Stimulated activated naive CD8-positive, alpha-beta T cell treated with anti-CD3 and anti-CD28 coated beads, Interleukin-15, amount 100 ng/mL, for 72 hours (primary cell): ENCODE results near the gene MET.

Source experiments
- ATAC-seq: fragments of 150-1000 bp; cut with Tn5 transposase; 2 replicates; pipeline ENCODE4 v1.10.0; 2021; ENCODE audit warnings: mild to moderate bottlenecking, moderate library complexity
- DNase-seq, 2 donors: peaks; one replicate each; pipeline ENCODE4 v3.0.0; 2021 to 2022
- H3K27ac Mint-ChIP-seq, 2 donors: one replicate each; pipeline ENCODE4 v1.8.0; 2022; ENCODE audit warnings: mild to moderate bottlenecking in 2 of 2, mixed read lengths in 2 of 2, moderate library complexity in 2 of 2
- H3K27me3 Mint-ChIP-seq: one replicate; pipeline ENCODE4 v1.8.0; 2022; ENCODE audit warnings: mixed read lengths
- H3K4me1 Mint-ChIP-seq: one replicate; pipeline ENCODE4 v1.8.0; 2022; ENCODE audit warnings: mild to moderate bottlenecking, mixed read lengths
- H3K4me3 Mint-ChIP-seq, 2 donors: one replicate each; pipeline ENCODE4 v1.8.0; 2022; ENCODE audit warnings: mild to moderate bottlenecking in 2 of 2, mixed read lengths in 2 of 2, moderate library complexity in 1 of 2
- H3K9me3 Mint-ChIP-seq, 2 donors: one replicate each; pipeline ENCODE4 v1.8.0; 2022; ENCODE audit warnings: mixed read lengths in 2 of 2

The MET gene

GRCh38 chr7:116784647-116785046 is 112.7 kb downstream of the MET start:
- H3K27me3 Mint-ChIP-seq, result peaks cover 8% of the 10 kb centered on the region
- DNase-seq (no peak), ATAC-seq (no peak)
- no peak overlapping the region for H3K27ac Mint-ChIP-seq
- peaks cover 11% of the 10 kb centered on the region for H3K4me1 Mint-ChIP-seq
- H3K4me3 Mint-ChIP-seq, result no peak overlapping the region
- H3K9me3 Mint-ChIP-seq, result no peaks in the 10 kb centered on the region

GRCh38 chr7:116785843-116786242 is 113.8 kb downstream of the MET start:
- Mint-ChIP-seq H3K4me1 (peaks cover 6% of the 10 kb centered on the region), H3K27me3 (peaks cover 14% of the 10 kb centered on the region), H3K4me3 (no peak overlapping the region), H3K9me3 (no peaks in the 10 kb centered on the region), H3K27ac (no peak overlapping the region)
- ATAC-seq (no peak), DNase-seq (no peak)

DNA sequence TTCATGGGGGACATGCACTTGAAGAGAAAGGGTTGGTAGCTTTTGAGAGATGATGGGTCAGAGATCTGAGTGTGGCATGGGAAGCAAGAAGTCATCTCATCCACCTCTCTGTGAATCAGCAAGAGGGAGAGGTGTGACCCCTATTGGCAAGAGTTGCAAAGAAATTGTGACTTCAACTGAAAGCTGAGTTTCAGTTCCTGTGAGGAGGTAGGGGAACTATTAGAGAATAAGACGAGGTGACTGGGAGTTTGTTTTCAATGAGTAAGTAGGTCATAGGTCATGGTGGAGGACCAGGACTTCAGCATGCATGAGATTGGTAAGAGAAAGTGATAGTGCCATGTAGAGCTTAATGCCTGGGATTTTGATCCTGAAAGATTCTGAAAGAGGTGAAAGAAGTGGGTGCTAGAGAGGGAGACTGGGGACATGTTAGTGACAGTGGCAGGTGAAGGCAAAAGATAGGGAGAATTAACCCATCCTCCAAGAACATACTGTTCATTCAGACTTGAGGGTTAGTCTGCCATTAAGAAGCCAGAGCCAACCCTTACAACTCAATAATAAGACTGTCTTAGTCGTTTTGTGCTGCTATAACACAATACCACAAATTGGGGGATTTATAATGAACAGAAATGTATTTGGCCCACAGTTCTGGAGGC is 114.9 kb downstream of the MET start:
- H3K4me1 Mint-ChIP-seq, result no peaks in the 10 kb centered on the region
- peaks cover 7% of the 10 kb centered on the region for H3K27me3 Mint-ChIP-seq
- ATAC-seq (peak; percentile 90), DNase-seq (peak; percentile 19 to 40)
- H3K27ac Mint-ChIP-seq, result no peak overlapping the region
- no peaks in the 10 kb centered on the region for H3K9me3 Mint-ChIP-seq
- H3K4me3 Mint-ChIP-seq, result no peak overlapping the region

DNA sequence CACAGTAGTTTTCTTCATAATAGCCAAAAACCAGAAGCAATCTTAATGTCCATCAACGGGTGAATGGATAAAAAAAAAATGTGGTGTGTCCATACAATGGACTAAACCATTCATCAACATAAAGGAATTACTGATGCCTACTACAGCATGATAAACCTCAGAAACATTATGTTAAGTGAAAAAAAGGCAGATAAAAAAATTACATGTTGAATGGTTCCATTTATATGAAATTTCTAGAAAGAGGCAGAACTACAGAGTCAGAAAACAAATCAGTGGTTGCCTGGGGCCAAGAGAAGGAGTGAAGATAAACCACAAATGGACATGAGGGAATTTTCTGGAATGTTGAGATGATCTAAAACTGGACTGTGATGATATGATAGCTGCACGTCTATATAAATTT is 115.9 kb downstream of the MET start:
- Mint-ChIP-seq H3K27me3 (peaks cover 7% of the 10 kb centered on the region), H3K27ac (no peak overlapping the region), H3K4me1 (no peaks in the 10 kb centered on the region), H3K9me3 (no peaks in the 10 kb centered on the region), H3K4me3 (no peak overlapping the region)
- ATAC-seq (no peak), DNase-seq (no peak)

- Mint-ChIP-seq H3K9me3 (no peaks in the 10 kb centered on the region), H3K27ac (no peak overlapping the region), H3K4me1 (no peaks in the 10 kb centered on the region), H3K27me3 (peaks cover 7% of the 10 kb centered on the region), H3K4me3 (no peak overlapping the region)
- ATAC-seq (no peak), DNase-seq (no peak)
Measured at GRCh38 chr7:116788572-116789197, 116.7 kb downstream of the MET start.

DNA sequence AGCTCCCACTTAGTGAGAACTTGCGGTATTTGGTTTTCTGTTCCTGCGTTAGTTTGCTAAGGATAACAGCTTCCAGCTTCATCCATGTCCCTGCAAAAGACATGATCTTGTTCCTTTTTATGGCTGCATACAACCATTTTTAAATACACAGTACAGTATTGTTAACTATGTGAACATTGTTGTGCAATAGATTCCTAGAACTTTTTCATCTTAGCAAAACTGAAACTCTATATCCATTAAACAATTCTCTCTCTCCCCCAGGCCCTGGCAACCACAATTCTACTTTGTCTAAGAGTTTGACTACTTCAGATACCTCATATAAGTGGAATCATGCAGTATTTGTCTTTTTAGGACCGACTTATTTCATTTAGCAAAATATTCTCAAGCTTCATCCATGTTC is 118.0 kb downstream of the MET start:
- Mint-ChIP-seq H3K27ac (no peak overlapping the region), H3K9me3 (no peaks in the 10 kb centered on the region), H3K4me3 (no peak overlapping the region)

GRCh38 chr7:116792813-116793212 is 120.8 kb downstream of the MET start:
- no peak for ATAC-seq
- Mint-ChIP-seq H3K4me1 (no peaks in the 10 kb centered on the region), H3K4me3 (no peak overlapping the region), H3K9me3 (no peaks in the 10 kb centered on the region), H3K27ac (no peak overlapping the region), H3K27me3 (peaks cover 15% of the 10 kb centered on the region)
- DNase-seq, result no peak

More for the DNA sequence above, 118.0 kb downstream of the MET start:
- Mint-ChIP-seq H3K27me3 (peaks cover 15% of the 10 kb centered on the region), H3K4me1 (no peaks in the 10 kb centered on the region)
- DNase-seq, result no peak
- ATAC-seq, result no peak

DNA sequence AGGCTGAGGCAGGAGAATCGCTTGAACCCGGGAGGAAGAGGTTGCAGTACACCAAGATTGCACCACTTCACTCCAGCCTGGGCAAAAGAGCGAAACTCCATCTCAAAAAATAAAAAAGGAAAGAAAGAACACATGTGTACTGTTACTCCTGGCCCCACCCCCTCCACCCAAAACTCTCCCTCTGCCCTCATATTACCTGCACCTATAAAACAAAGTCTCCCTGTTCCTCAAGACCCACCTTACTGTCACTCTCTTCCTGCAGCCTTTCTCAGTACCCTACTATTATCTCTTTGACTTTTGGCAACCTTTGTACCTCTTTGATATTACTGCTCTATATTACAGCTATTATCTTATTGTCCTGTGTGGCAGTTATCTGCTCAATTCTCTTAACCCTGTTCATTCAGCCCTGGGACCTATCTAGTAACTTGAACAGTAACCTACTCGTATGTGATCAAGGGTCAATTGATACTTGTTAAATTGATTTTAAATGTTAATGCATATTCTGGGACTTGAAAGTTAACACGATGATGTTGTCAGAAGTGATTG is 121.9 kb downstream of the MET start:
- ATAC-seq, result no peak
- no peak for DNase-seq
- H3K27me3 Mint-ChIP-seq, result peaks cover 15% of the 10 kb centered on the region
- H3K9me3 Mint-ChIP-seq, result no peaks in the 10 kb centered on the region
- no peak overlapping the region for H3K27ac Mint-ChIP-seq
- no peak overlapping the region for H3K4me3 Mint-ChIP-seq
- H3K4me1 Mint-ChIP-seq, result no peaks in the 10 kb centered on the region

- Mint-ChIP-seq H3K4me1 (no peaks in the 10 kb centered on the region), H3K27me3 (peaks cover 20% of the 10 kb centered on the region), H3K9me3 (no peaks in the 10 kb centered on the region), H3K27ac (no peak overlapping the region), H3K4me3 (no peak overlapping the region)
- ATAC-seq (no peak), DNase-seq (no peak)
Measured at GRCh38 chr7:116796471-116796870, 124.5 kb downstream of the MET start.

DNA sequence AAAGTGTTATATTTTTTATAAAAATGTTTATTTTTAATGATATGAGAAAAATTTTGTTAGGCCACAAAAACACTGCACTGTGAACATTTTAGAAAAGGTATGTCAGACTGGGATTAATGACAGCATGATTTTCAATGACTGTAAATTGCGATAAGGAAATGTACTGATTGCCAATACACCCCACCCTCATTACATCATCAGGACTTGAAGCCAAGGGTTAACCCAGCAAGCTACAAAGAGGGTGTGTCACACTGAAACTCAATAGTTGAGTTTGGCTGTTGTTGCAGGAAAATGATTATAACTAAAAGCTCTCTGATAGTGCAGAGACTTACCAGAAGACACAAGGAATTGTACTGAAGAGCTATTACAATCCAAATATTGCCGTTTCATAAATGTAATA is 125.6 kb downstream of the MET start:
- no peaks in the 10 kb centered on the region for H3K9me3 Mint-ChIP-seq
- peaks cover 20% of the 10 kb centered on the region for H3K27me3 Mint-ChIP-seq
- H3K27ac Mint-ChIP-seq, result no peak overlapping the region
- ATAC-seq (no peak), DNase-seq (no peak)
- H3K4me1 Mint-ChIP-seq, result peaks cover 2% of the 10 kb centered on the region
- no peak overlapping the region for H3K4me3 Mint-ChIP-seq

GRCh38 chr7:116798232-116798631 is 126.2 kb downstream of the MET start:
- Mint-ChIP-seq H3K4me1 (peaks cover 6% of the 10 kb centered on the region), H3K27me3 (peaks cover 20% of the 10 kb centered on the region), H3K4me3 (no peak overlapping the region), H3K27ac (no peak overlapping the region), H3K9me3 (no peaks in the 10 kb centered on the region)
- ATAC-seq (no peak), DNase-seq (no peak)

GRCh38 chr7:116799916-116800315 is 127.9 kb downstream of the MET start:
- ATAC-seq (no peak), DNase-seq (no peak)
- peaks cover 6% of the 10 kb centered on the region for H3K4me1 Mint-ChIP-seq
- H3K9me3 Mint-ChIP-seq, result no peaks in the 10 kb centered on the region
- H3K27ac Mint-ChIP-seq, result no peak overlapping the region
- no peak overlapping the region for H3K4me3 Mint-ChIP-seq
- H3K27me3 Mint-ChIP-seq, result peaks cover 13% of the 10 kb centered on the region

- no peak for ATAC-seq
- peaks cover 6% of the 10 kb centered on the region for H3K4me1 Mint-ChIP-seq
- H3K4me3 Mint-ChIP-seq, result no peak overlapping the region
- DNase-seq, result no peak
- no peak overlapping the region for H3K27ac Mint-ChIP-seq
- no peaks in the 10 kb centered on the region for H3K9me3 Mint-ChIP-seq
- H3K27me3 Mint-ChIP-seq, result peaks cover 13% of the 10 kb centered on the region
Measured at GRCh38 chr7:116800594-116800993, 128.6 kb downstream of the MET start.

DNA sequence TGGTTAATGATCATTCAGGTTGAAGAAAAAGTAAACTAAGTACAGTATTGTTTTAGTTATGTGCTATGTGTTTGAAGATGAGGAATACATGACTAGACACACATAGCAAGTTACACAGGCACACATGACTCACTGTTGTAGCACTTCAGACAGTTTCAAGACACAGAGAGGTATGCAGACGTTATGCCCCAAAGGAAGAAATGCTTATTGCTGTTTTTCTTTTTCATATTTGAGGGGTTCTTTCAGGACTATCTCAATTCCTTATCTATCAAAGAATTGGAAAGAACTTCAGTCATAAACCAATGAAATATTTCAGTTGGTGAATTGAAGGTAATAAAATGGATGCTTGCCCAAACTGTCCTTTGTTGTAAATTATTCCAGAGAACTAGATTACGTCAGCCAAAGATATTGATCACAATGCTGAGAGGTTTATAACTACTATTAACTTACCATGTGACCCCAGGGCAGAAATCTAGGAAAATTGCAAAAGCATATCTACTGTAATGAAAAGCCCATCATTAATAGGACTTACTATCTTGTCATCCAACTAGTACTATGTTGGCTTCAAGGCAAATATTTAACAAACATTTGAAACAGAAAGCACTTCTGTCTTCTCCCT is 129.2 kb downstream of the MET start:
- no peak for ATAC-seq
- Mint-ChIP-seq H3K27me3 (peaks cover 13% of the 10 kb centered on the region), H3K4me1 (peaks cover 6% of the 10 kb centered on the region), H3K4me3 (no peak overlapping the region), H3K27ac (no peak overlapping the region), H3K9me3 (no peaks in the 10 kb centered on the region)
- no peak for DNase-seq

DNA sequence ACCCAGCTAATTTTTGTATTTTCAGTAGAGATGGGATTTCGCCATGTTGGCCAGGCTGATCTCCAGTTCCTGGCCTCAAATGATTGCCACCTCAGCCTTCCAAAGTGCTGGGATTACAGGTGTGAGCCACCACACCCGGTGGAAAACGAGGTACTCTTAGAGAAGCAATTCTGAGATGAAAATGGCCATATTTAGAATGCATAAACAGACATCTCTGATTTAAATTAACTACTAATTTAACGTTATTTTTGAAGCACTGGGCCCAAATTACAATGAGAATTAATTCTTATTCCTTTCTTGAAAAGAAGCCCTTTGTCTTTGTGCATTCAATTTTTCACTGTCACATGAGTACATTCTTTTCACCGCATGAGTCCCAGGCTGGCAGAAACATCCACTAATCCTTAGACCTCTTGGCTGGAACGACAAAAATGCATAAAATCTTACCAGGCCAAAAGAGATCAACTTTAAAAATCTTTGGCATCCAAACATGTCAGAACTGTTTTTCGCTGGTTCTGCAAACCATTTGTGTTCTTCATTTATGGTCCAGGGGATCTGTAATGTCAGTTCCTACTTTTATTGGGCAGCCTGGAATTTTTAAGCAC is 130.2 kb downstream of the MET start:
- Mint-ChIP-seq H3K27ac (no peak overlapping the region), H3K4me3 (no peak overlapping the region), H3K9me3 (no peaks in the 10 kb centered on the region), H3K4me1 (peaks cover 6% of the 10 kb centered on the region), H3K27me3 (peaks cover 13% of the 10 kb centered on the region)
- no peak for DNase-seq
- ATAC-seq, result no peak

- no peak overlapping the region for H3K4me3 Mint-ChIP-seq
- peak; percentile 13 to 32 for DNase-seq
- ATAC-seq, result peak; percentile 88
- H3K4me1 Mint-ChIP-seq, result peaks cover 6% of the 10 kb centered on the region
- no peaks in the 10 kb centered on the region for H3K9me3 Mint-ChIP-seq
- no peak overlapping the region for H3K27ac Mint-ChIP-seq
- peaks cover 13% of the 10 kb centered on the region for H3K27me3 Mint-ChIP-seq
Measured at GRCh38 chr7:116802746-116803152, 130.8 kb downstream of the MET start.
